GM10248 (cell line): ENCODE results near the gene FKBP5.
"Not testable (repeated sequence)": the region's sequence is repeated elsewhere in the genome, so short reads cannot be mapped to it uniquely, and the experiment has no call there.

Source experiments
- CTCF ChIA-PET: fragments of 300-600 bp; sonication (Branson Sonifier 250); formaldehyde crosslinking; extraction: SDS; loops from one replicate; lab custom pipeline; 2021; ENCODE audit warnings: antibody characterized with exemption; lab: Yijun Ruan, JAX
- POLR2A ChIA-PET: fragments of 350-650 bp; sonication (Branson Sonifier 250); formaldehyde crosslinking; extraction: SDS; loops from one replicate; lab custom pipeline; 2020; ENCODE audit warnings: antibody characterized with exemption; lab: Yijun Ruan, JAX
- DNase-seq: peaks from one replicate; pipeline ENCODE4 v3.0.0; 2012; ENCODE audit errors: extremely low spot score
- TF ChIP-seq, protein P1 (sequence below): IDR thresholded peaks from 2 replicates; pipeline ENCODE4 v1.5.1; 2012; ENCODE audit warnings: mild to moderate bottlenecking, low read depth; ENCODE audit errors: extremely low read depth, missing control alignments, control extremely low read depth

The FKBP5 gene

GRCh38 chr6:35688605-35689322 is at the start of gene FKBP5:
FKBP5 (minus strand) TSS chr6:35688915; CDS start chr6:35642824, 46,091 bp downstream.
- TF ChIP-seq, protein P1, sequence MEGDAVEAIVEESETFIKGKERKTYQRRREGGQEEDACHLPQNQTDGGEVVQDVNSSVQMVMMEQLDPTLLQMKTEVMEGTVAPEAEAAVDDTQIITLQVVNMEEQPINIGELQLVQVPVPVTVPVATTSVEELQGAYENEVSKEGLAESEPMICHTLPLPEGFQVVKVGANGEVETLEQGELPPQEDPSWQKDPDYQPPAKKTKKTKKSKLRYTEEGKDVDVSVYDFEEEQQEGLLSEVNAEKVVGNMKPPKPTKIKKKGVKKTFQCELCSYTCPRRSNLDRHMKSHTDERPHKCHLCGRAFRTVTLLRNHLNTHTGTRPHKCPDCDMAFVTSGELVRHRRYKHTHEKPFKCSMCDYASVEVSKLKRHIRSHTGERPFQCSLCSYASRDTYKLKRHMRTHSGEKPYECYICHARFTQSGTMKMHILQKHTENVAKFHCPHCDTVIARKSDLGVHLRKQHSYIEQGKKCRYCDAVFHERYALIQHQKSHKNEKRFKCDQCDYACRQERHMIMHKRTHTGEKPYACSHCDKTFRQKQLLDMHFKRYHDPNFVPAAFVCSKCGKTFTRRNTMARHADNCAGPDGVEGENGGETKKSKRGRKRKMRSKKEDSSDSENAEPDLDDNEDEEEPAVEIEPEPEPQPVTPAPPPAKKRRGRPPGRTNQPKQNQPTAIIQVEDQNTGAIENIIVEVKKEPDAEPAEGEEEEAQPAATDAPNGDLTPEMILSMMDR = no peak
- peak; percentile 97 for DNase-seq
- POLR2A ChIA-PET = no interaction called here
- CTCF ChIA-PET = interaction anchor here (0.8 to 1.2 kb wide), 3 partner anchors 15 to 39 kb away, joined by 3 read pairs; no protein-coding TSS in a partner anchor

- TF ChIP-seq, protein P1 = peak; percentile 64
- CTCF ChIA-PET = interaction anchor here (0.8 to 9.9 kb wide), 58 partner anchors 9 to 478 kb away, joined by 3 to 213 read pairs (median 8); partner anchors contain the start of genes CLPS and ZNF76
- POLR2A ChIA-PET = interaction anchor here (0.6 kb wide), 1 partner anchor 215 kb away, joined by 4 read pairs; no protein-coding TSS in a partner anchor
- DNase-seq = peak; percentile 82
Measured at GRCh38 chr6:35737413-35738211, 48.9 kb upstream of the FKBP5 start.

GRCh38 chr6:35736982-35737412 is 48.3 kb upstream of the FKBP5 start, which contains the start of gene ARMC12:
ARMC12 (plus strand) TSS chr6:35737032; CDS start chr6:35737109, 77 bp downstream.
- TF ChIP-seq, protein P1 = no peak
- POLR2A ChIA-PET = interaction anchor here (0.6 kb wide), 1 partner anchor 214 kb away, joined by 4 read pairs; no protein-coding TSS in a partner anchor
- CTCF ChIA-PET = interaction anchor here (0.8 to 9.9 kb wide), 67 partner anchors 9 to 478 kb away, joined by 3 to 213 read pairs (median 7); partner anchors contain the start of genes CLPS and ZNF76
- DNase-seq = no peak

DNA sequence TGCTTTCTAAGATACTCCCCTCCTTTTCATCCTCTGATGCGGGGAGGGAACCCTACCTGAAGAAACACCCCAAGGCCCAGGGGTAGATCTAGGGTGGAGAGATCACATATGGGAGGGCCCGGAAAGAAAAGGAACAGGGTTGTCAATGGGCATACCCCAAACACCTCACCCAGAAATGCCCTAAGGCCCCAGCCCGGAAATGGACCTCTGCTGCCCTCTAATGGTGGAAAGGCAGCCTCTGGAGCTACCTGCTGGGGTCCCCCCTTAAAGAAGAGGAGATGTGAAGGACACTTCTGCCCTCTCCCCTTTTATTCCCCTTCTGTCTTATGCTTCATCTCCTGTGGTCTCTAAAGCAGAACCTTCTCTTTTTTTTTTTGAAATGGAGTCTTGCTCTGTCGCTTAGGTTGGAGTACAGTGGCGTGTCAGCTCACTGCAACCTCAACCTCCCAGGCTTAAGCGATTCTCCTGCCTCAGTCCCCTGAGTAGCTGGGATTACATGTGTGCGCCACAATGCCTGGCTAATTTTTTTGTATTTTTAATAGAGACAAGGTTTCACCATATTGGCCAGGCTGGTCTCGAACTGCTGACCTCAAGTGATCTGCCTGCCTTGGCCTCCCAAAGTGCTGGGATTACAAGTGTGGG is 47.7 kb upstream of the FKBP5 start:
- peak; percentile 79 for DNase-seq
- TF ChIP-seq, protein P1 = peak; percentile 91
- POLR2A ChIA-PET = interaction anchor here (0.6 kb wide), 1 partner anchor 1019 kb away, joined by 3 read pairs; no protein-coding TSS in a partner anchor
- CTCF ChIA-PET = interaction anchor here (0.8 to 9.9 kb wide), 63 partner anchors 8 to 477 kb away, joined by 3 to 213 read pairs (median 8); partner anchors contain the start of genes CLPS and ZNF76

DNA sequence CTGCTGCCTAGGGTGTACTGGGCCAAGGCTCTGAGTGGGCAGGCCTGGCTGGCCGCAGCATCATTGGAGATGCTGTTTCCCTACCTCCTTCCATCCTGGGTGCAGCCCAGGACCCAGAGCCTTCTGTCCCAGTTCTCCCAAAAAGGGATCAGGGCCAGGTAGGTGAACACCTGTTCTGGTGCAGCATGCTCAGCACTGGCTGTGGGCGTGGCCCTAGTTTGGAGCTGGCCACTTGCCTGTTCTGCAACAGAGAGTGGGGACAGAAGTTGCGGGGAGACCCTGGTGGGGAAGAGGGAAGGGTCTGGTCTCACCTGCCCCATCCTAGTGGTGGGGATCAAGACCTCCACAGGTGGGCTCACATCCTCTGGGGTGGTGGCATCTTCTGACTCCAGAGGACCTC is 46.7 kb upstream of the FKBP5 start:
- CTCF ChIA-PET = interaction anchor here (0.8 to 9.9 kb wide), 33 partner anchors 10 to 471 kb away, joined by 3 to 213 read pairs (median 11); no protein-coding TSS in a partner anchor
- DNase-seq = no peak
- POLR2A ChIA-PET = no interaction called here
- TF ChIP-seq, protein P1 = no peak

GRCh38 chr6:35734319-35734718 is 45.6 kb upstream of the FKBP5 start:
- ChIA-PET CTCF (interaction anchor here (0.8 to 9.9 kb wide), 7 partner anchors 14 to 437 kb away, joined by 3 to 213 read pairs (median 5); partner anchors contain the start of gene DEF6), POLR2A (interaction anchor here (0.6 kb wide), 1 partner anchor 143 kb away, joined by 5 read pairs; no protein-coding TSS in a partner anchor)
- not testable (repeated sequence) for DNase-seq
